ENCODE results near the gene RXRA.

Gene RXRA

DNA sequence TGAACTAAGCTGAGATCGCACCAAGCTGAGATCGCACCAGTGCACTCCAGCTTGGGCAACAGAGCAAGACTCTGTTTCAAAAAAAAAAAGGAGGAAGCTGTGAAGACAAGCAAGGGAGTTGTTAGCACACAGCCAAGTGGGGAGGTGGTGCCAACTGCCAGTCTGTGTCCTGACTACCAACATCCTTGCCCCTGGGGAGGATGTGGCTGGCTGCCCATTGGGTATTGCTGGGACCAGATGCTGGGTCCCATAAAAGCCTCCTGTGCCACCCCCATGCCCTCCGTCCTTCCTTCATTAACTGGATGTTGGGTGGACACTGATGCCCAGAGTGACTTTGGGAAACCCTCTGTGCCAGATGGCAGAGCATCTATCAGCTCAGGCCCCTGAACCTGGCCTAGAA lies 158.2 kb downstream of the RXRA start:
- TF ChIP-seq, protein P1, sequence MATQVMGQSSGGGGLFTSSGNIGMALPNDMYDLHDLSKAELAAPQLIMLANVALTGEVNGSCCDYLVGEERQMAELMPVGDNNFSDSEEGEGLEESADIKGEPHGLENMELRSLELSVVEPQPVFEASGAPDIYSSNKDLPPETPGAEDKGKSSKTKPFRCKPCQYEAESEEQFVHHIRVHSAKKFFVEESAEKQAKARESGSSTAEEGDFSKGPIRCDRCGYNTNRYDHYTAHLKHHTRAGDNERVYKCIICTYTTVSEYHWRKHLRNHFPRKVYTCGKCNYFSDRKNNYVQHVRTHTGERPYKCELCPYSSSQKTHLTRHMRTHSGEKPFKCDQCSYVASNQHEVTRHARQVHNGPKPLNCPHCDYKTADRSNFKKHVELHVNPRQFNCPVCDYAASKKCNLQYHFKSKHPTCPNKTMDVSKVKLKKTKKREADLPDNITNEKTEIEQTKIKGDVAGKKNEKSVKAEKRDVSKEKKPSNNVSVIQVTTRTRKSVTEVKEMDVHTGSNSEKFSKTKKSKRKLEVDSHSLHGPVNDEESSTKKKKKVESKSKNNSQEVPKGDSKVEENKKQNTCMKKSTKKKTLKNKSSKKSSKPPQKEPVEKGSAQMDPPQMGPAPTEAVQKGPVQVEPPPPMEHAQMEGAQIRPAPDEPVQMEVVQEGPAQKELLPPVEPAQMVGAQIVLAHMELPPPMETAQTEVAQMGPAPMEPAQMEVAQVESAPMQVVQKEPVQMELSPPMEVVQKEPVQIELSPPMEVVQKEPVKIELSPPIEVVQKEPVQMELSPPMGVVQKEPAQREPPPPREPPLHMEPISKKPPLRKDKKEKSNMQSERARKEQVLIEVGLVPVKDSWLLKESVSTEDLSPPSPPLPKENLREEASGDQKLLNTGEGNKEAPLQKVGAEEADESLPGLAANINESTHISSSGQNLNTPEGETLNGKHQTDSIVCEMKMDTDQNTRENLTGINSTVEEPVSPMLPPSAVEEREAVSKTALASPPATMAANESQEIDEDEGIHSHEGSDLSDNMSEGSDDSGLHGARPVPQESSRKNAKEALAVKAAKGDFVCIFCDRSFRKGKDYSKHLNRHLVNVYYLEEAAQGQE (IDR thresholded peaks at IDR 0.05; ENCODE audit: insufficient read depth in 1 of 2, low read depth in 2 of 2, low read length in 2 of 2): no peak
- no peak for TF ChIP-seq TAF1 (IDR thresholded peaks at IDR 0.05; ENCODE audit: borderline replicate concordance, insufficient read depth, low read length)
- TF ChIP-seq SIN3A (IDR thresholded peaks at IDR 0.05; ENCODE audit: borderline replicate concordance, insufficient read depth, low read length): no peak
- no peak for TF ChIP-seq POLR2AphosphoS5 (IDR thresholded peaks at IDR 0.05; ENCODE audit: low read depth, low read length)
- no peak for TF ChIP-seq FOXP2 (optimal IDR thresholded peaks at IDR 0.05; ENCODE audit: borderline replicate concordance, extremely low read depth, extremely low read length, insufficient read depth)

DNA sequence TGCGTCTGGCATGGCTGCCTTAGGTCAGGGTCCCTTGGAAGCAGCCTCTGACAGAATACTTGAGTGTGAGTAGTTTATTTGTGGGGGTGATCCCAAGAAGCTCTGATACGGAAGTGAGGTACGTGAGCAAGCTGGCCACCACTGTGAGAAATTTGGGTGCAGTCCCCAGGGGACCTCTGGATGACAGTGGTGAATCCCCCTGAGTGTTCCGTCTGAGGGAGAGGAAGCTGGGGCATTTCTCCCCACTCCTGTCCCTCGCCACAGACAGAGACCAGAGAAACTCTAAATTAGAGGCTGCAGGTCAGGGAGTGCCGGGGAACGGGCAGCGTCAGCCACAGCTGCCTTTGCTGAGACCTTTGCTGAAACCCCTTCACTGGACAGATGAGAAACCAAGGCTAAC lies 159.4 kb downstream of the RXRA start:
- TF ChIP-seq TAF1 (IDR thresholded peaks at IDR 0.05; ENCODE audit: borderline replicate concordance, insufficient read depth, low read length) (no peak), SIN3A (IDR thresholded peaks at IDR 0.05; ENCODE audit: borderline replicate concordance, insufficient read depth, low read length) (no peak), FOXP2 (optimal IDR thresholded peaks at IDR 0.05; ENCODE audit: borderline replicate concordance, extremely low read depth, extremely low read length, insufficient read depth) (no peak), POLR2AphosphoS5 (IDR thresholded peaks at IDR 0.05; ENCODE audit: low read depth, low read length) (no peak)
- TF ChIP-seq, protein P1 (IDR thresholded peaks at IDR 0.05; ENCODE audit: insufficient read depth in 1 of 2, low read depth in 2 of 2, low read length in 2 of 2): no peak

DNA sequence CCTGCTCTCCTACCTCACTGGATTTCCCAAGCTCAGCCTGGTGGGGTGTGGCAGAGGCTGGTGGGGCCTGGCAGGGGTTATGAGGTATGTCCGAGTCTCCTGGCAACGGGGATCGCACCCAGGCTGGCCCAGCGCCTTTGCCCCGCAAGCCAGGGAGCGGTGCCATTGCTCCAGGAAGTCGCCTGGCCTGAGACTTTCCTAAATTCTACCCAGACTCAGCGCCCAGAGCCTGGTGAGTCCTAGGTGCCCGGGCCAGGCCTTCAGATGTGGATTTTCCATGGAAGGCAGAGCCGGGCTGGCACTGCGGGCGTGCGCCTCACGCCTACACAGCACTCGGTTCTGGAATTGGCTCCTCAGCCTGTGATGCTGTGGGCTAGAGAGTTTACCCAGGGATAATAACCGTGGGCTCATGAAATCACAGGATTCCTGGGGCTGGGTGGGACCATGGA lies 159.9 kb downstream of the RXRA start:
- TF ChIP-seq TAF1 (IDR thresholded peaks at IDR 0.05; ENCODE audit: borderline replicate concordance, insufficient read depth, low read length) (no peak), POLR2AphosphoS5 (IDR thresholded peaks at IDR 0.05; ENCODE audit: low read depth, low read length) (no peak), FOXP2 (optimal IDR thresholded peaks at IDR 0.05; ENCODE audit: borderline replicate concordance, extremely low read depth, extremely low read length, insufficient read depth) (no peak), SIN3A (IDR thresholded peaks at IDR 0.05; ENCODE audit: borderline replicate concordance, insufficient read depth, low read length) (no peak)
- TF ChIP-seq, protein P1 (IDR thresholded peaks at IDR 0.05; ENCODE audit: insufficient read depth in 1 of 2, low read depth in 2 of 2, low read length in 2 of 2): no peak

DNA sequence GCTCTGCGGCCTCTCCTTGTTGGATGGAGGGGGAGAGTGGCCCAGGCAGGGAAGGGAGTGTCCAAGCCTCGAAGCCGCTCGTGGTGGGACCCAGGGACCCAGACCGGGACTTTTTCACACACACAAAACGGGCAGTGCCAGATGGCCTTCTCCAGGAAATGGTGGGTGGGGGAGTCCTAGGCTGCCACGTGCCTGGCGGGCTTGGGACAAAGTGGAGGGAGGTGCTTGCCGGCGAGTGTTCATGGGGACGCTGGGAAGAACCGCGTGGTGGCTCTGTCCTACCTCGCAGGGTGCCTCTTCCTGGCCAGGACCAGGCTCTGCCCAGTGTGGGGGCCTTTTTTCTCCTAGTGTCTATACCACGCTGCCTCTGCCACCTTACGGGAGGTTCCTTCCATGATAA lies 160.3 kb downstream of the RXRA start:
- TF ChIP-seq POLR2AphosphoS5 (IDR thresholded peaks at IDR 0.05; ENCODE audit: low read depth, low read length): no peak
- no peak for TF ChIP-seq TAF1 (IDR thresholded peaks at IDR 0.05; ENCODE audit: borderline replicate concordance, insufficient read depth, low read length)
- TF ChIP-seq SIN3A (IDR thresholded peaks at IDR 0.05; ENCODE audit: borderline replicate concordance, insufficient read depth, low read length): no peak
- TF ChIP-seq, protein P1 (IDR thresholded peaks at IDR 0.05; ENCODE audit: insufficient read depth in 1 of 2, low read depth in 2 of 2, low read length in 2 of 2): no peak
